ENCODE results near the gene SSBP4. TPM values are rescaled to one million over a fixed set of nuclear protein-coding genes. Genes with fewer than 3 reads are reported as not detected.

Gene SSBP4
- total RNA-seq, 1 donor from 2014 or later = 56.6 TPM

DNA sequence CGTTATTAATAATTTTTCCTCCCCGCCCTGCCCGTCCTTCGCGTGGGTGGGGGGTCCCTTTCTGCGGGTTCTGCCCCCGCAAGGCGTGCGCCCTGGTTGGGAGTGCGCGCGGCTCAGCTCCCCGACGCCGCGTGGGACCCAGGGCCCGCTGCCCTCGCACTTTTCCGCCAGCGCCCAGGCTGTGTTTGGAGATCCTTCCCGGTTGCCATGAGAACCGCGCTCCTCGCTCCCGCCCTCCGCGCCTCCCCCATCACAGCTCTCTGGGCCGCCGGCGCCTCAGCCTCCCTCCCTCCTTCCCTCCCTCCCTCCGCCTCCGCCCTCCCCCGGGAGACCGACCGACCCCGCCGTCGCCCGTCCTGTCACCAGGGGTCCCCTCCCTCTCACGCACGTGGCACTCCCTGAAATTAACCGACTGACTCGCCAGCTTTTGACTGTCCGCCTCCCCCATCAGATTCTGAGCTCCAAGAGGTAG, 2.4 kb upstream of the SSBP4 start:
- no peak for FAIRE-seq
- peaks cover 54% of the 10 kb centered on the region for H3K4me1 ChIP-seq (ENCODE audit: insufficient read depth, low read length)
- no peaks in the 10 kb centered on the region for H3K36me3 Mint-ChIP-seq (ENCODE audit: low read depth, unreplicated experiment)

DNA sequence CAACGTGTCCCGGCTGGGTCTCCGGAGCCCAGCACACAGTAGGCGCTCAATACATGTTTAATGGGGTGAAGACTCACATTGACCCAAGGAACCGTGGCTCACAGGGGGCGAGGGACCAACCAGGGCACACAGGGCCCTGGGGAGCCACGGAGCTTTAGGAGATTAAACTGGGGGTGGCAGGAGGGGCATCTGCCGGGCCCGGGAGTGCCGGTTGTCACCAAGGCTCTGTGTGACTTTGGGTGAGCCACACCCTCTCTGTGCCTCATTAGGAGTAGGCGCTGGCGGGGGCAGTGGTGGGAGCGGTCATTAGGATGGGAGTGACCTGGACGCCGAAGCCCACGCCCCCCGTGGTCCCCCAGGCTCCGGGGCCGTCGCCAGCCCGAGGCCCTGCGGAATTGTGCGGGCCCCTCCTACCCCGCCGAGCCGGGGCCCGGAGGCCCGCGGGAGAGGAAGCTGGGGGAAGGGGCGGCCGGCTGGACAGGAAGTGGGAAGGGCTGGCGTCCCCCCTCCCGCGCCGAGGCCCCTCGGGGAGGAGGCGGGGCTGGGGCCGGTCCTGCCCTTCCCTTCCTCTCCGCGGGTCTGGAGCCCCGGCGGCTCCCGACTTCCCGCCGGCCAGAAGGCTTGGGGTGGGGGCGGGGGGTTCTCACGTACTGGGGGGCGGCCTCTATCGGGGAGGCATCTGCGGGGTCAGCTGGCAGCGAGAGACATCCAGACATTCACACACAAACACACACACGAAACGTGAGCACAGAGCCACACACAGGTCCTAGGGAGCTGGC, 1.8 kb upstream of the SSBP4 start:
- peak overlapping the region; percentile 79 for H3K9ac ChIP-seq (ENCODE audit: low read length)
- DNase-seq (ENCODE audit: low read depth) = peak; percentile 60

More for the DNA sequence above, 2.4 kb upstream of the SSBP4 start:
- H3K27ac ChIP-seq (ENCODE audit: low read depth, low read length) = peak overlapping the region; percentile 86
- H3K27ac Mint-ChIP-seq (ENCODE audit: unreplicated experiment) = peak overlapping the region; percentile 95
- peaks cover 7% of the 10 kb centered on the region for H3K27me3 Mint-ChIP-seq (ENCODE audit: low read depth, unreplicated experiment)
- no peaks in the 10 kb centered on the region for H3K9me3 Mint-ChIP-seq (ENCODE audit: unreplicated experiment)
- no peaks in the 10 kb centered on the region for H3K9me3 ChIP-seq (ENCODE audit: insufficient read depth, low read depth, low read length)
- H3K4me3 ChIP-seq (ENCODE audit: insufficient read depth, low read depth, low read length) = peak overlapping the region; percentile 43
- peaks cover 24% of the 10 kb centered on the region for H3K79me2 ChIP-seq (ENCODE audit: insufficient read depth, low read length)
- no peaks in the 10 kb centered on the region for H3K36me3 ChIP-seq (ENCODE audit: insufficient read depth, low read length)
- H4K20me1 ChIP-seq (ENCODE audit: insufficient read depth, low read length) = peaks cover 20% of the 10 kb centered on the region
- H3K9ac ChIP-seq (ENCODE audit: low read length) = peak overlapping the region; percentile 79
- H3K4me1 Mint-ChIP-seq (ENCODE audit: low read depth, unreplicated experiment) = peaks cover 10% of the 10 kb centered on the region
- H2AFZ ChIP-seq (ENCODE audit: low read depth, low read length) = peak overlapping the region; percentile 64
- no peak for TF ChIP-seq EZH2 (IDR thresholded peaks at IDR 0.05; ENCODE audit: insufficient read depth, low read length)
- TF ChIP-seq, protein P1, sequence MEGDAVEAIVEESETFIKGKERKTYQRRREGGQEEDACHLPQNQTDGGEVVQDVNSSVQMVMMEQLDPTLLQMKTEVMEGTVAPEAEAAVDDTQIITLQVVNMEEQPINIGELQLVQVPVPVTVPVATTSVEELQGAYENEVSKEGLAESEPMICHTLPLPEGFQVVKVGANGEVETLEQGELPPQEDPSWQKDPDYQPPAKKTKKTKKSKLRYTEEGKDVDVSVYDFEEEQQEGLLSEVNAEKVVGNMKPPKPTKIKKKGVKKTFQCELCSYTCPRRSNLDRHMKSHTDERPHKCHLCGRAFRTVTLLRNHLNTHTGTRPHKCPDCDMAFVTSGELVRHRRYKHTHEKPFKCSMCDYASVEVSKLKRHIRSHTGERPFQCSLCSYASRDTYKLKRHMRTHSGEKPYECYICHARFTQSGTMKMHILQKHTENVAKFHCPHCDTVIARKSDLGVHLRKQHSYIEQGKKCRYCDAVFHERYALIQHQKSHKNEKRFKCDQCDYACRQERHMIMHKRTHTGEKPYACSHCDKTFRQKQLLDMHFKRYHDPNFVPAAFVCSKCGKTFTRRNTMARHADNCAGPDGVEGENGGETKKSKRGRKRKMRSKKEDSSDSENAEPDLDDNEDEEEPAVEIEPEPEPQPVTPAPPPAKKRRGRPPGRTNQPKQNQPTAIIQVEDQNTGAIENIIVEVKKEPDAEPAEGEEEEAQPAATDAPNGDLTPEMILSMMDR (IDR thresholded peaks at IDR 0.05; ENCODE audit: insufficient read depth, low read depth, low read length) = no peak
- peak overlapping the region; percentile 95 for H3K4me2 ChIP-seq (ENCODE audit: low read length)
- no peaks in the 10 kb centered on the region for H3K27me3 ChIP-seq (ENCODE audit: insufficient read depth, low read length)
- DNase-seq (ENCODE audit: low read depth) = peak; percentile 70
- peak overlapping the region; percentile 78 for H3K4me3 Mint-ChIP-seq (ENCODE audit: unreplicated experiment)

More for the DNA sequence above, 1.8 kb upstream of the SSBP4 start:
- H3K9me3 Mint-ChIP-seq (ENCODE audit: unreplicated experiment) = no peaks in the 10 kb centered on the region
- peaks cover 5% of the 10 kb centered on the region for H3K27me3 Mint-ChIP-seq (ENCODE audit: low read depth, unreplicated experiment)
- H3K27ac ChIP-seq (ENCODE audit: low read depth, low read length) = peak overlapping the region; percentile 86
- H3K36me3 ChIP-seq (ENCODE audit: insufficient read depth, low read length) = no peaks in the 10 kb centered on the region
- H3K4me2 ChIP-seq (ENCODE audit: low read length) = peak overlapping the region; percentile 95
- peak overlapping the region; percentile 43 for H3K4me3 ChIP-seq (ENCODE audit: insufficient read depth, low read depth, low read length)
- H3K36me3 Mint-ChIP-seq (ENCODE audit: low read depth, unreplicated experiment) = no peaks in the 10 kb centered on the region
- no peak for TF ChIP-seq EZH2 (IDR thresholded peaks at IDR 0.05; ENCODE audit: insufficient read depth, low read length)
- TF ChIP-seq, protein P1 (IDR thresholded peaks at IDR 0.05; ENCODE audit: insufficient read depth, low read depth, low read length) = no peak
- peaks cover 29% of the 10 kb centered on the region for H3K79me2 ChIP-seq (ENCODE audit: insufficient read depth, low read length)
- H3K4me1 Mint-ChIP-seq (ENCODE audit: low read depth, unreplicated experiment) = peaks cover 10% of the 10 kb centered on the region
- peak overlapping the region; percentile 64 for H2AFZ ChIP-seq (ENCODE audit: low read depth, low read length)
- H3K4me3 Mint-ChIP-seq (ENCODE audit: unreplicated experiment) = peak overlapping the region; percentile 78
- FAIRE-seq = no peak
- no peaks in the 10 kb centered on the region for H3K27me3 ChIP-seq (ENCODE audit: insufficient read depth, low read length)
- peak overlapping the region; percentile 95 for H3K27ac Mint-ChIP-seq (ENCODE audit: unreplicated experiment)
- H3K4me1 ChIP-seq (ENCODE audit: insufficient read depth, low read length) = peaks cover 54% of the 10 kb centered on the region
- H3K9me3 ChIP-seq (ENCODE audit: insufficient read depth, low read depth, low read length) = no peaks in the 10 kb centered on the region
- H4K20me1 ChIP-seq (ENCODE audit: insufficient read depth, low read length) = peaks cover 26% of the 10 kb centered on the region

Measured in astrocyte (in vitro differentiated cells and primary cell).